Umbilical cord (tissue), 2 donors: ENCODE data around the gene CYB5D1. TPM values are rescaled to one million over a fixed set of nuclear protein-coding genes. Genes with fewer than 3 reads are reported as not detected.
"Not testable (repeated sequence)": the region's sequence is repeated elsewhere in the genome, so short reads cannot be mapped to it uniquely, and the experiment has no call there.

Experiments
- DNase-seq: peaks from one replicate; pipeline ENCODE4 v3.0.0-alpha.2; 2015; ENCODE audit warnings: low spot score
- total RNA-seq: library from RNA; depleted of rRNA; stranded (reverse); fragments of >200 nt; gene quantifications from one replicate; pipeline ENCODE4 v1.2.3, GENCODE V29; 2014; ENCODE audit warnings: low replicate concordance; ENCODE audit not compliant: insufficient read depth

CYB5D1 gene
- total RNA-seq, 1 donor from 2014 or later, result 7.9 TPM

- DNase-seq, result peak; percentile 70
These were observed 1.6 kb upstream of the CYB5D1 start for GRCh38 chr17:7856011-7856810.

- peak; percentile 100 for DNase-seq
These were observed 741 bp upstream of the CYB5D1 start, which contains the start of gene NAA38 for GRCh38 chr17:7856811-7857712. TSS of gene NAA38 (minus strand) at chr17:7857559. CDS start at chr17:7857463, 96 bp downstream.

DNA sequence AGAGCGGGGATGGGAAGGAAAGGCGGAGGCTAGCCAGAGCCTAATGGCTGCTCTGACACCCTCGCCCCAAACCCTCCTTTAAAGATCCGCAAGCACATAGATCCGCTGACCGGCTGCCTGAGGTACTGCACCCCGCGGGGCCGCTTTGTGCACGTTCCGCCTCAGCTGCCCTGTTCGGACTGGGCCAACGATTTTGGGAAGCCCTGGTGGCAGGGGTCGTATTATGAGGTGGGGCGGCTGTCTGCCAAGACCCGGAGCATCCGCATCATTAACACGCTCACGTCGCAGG, 663 bp downstream of the CYB5D1 start:
- DNase-seq, result no peak

- no peak for DNase-seq
These were observed 1.2 kb downstream of the CYB5D1 start for GRCh38 chr17:7859028-7859427.

GRCh38 chr17:7862692-7863437, 5.1 kb downstream of the CYB5D1 start:
- peak; percentile 66 for DNase-seq

GRCh38 chr17:7864384-7864783, 6.6 kb downstream of the CYB5D1 start:
- DNase-seq, result not testable (repeated sequence)

- DNase-seq, result no peak
These were observed 7.3 kb downstream of the CYB5D1 start for GRCh38 chr17:7864995-7865650.

DNA sequence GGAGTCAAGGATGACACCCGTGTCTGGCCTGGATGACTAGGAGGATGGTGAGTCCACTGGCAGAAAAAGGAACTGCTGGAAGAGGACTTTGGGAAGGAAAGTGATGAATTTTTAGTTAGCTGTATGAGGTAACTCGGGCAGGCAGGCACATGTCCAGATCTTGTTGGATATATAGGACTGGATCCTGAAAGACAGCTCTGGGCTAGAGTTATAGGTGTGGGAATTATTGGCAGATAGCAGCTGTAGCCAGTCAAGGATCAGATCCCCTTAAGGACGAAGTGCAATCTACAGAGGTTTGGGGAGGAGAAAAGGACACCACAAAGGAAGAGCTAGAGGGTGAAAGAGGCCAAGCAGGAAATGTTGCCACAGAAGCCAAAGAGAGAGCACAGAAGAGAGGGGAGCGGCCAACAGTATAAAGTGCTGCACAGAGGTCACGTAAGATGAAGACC, 10.1 kb downstream of the CYB5D1 start:
- DNase-seq, result no peak

DNA sequence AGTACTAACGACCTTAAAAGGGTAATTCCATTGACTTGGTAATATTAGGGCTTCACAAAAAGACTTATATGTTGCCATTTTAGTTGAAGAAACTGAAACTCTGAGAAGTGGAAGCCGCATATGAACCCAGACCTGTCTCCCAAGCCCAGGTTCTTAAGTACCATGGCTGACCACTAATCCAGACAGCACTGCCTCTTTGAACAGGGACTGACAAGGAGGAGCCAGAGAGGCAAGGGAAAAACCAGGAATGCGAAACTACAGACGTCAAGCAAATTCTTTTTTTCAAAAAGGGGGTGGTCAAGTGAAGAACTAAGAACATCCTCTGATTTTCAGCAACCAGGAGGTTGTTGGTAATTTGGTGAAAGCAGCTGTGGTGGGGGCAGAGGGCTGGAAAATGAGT, 15.2 kb downstream of the CYB5D1 start:
- DNase-seq, result peak; percentile 73

GRCh38 chr17:7875804-7876370, 18.1 kb downstream of the CYB5D1 start:
- DNase-seq, result no peak

- DNase-seq, result no peak
These were observed 20.4 kb downstream of the CYB5D1 start for GRCh38 chr17:7878234-7878633.

- DNase-seq, result no peak
These were observed 22.5 kb downstream of the CYB5D1 start for GRCh38 chr17:7880076-7880868.

- DNase-seq, result peak; percentile 69
These were observed 23.7 kb downstream of the CYB5D1 start for GRCh38 chr17:7881276-7882054.

- DNase-seq, result peak; percentile 23
These were observed 24.3 kb downstream of the CYB5D1 start for GRCh38 chr17:7882068-7882467.

GRCh38 chr17:7882629-7883028, 24.8 kb downstream of the CYB5D1 start:
- DNase-seq, result no peak

DNA sequence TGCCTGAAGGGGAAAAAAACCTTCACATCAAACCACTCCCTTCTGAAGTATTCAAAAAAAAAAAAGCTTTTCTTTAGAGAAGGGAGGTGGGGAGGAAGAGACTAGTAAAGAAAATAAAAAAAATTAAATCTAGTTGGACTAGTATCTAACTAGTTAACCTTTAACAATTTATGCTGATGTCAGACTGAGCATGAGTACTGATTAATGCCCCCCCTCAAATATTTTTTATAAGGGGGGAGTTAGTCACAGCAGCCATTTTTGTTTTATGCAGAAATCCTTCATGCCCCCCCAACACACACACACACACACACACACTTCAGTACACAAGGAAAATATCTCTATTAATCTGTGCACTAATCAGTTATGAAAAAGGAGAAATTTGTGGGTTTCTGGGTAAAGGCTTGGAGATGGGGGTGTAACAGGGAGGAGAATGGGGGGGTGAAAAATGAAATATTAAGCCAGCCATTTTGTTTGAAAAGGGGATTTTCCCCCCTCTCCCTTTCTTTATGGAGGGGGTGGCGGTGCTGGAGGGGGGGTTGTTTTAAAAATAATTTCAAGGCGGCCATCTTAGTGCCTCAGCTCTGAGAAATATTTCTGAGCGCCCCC, 26.1 kb downstream of the CYB5D1 start:
- peak; percentile 72 for DNase-seq

GRCh38 chr17:7884581-7885366, 27.0 kb downstream of the CYB5D1 start:
- peak; percentile 25 for DNase-seq
